HS-5 (cell line): ENCODE results near the gene WFIKKN1.

Experiments
- DNase-seq: peaks from one replicate; pipeline ENCODE4 v3.0.0-alpha.2; 2012; ENCODE audit warnings: low read depth

The WFIKKN1 gene

GRCh38 chr16:637081-638018 lies 6.6 kb downstream of the WFIKKN1 start:
- DNase-seq: no peak

DNA sequence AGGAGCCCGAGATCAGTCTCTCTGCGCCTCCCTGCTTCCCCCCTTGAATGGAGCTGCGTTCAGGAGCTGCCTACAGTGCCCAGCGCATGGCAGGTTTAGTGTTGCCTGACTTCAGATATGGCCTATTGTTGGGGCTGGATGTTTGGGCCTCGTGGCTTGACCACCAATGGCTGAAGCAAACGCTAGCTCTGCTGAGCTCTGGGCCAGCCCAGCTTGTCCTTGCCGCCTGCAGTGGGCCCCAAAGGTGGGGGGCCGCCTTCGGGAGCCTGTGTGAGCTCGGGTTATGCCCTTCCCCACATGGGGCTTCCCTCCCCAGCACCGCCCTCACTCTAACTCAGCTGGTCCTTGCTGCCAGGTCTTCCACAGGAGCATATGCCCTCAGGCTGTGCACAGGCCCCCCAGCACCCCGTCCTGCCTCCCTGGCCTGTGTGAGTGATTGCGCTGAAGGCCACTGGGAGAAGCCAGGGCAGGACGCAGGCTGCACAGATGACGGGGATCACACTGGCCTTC lies 7.3 kb downstream of the WFIKKN1 start:
- DNase-seq: no peak

GRCh38 chr16:638836-639235 lies 8.1 kb downstream of the WFIKKN1 start:
- no peak for DNase-seq

DNA sequence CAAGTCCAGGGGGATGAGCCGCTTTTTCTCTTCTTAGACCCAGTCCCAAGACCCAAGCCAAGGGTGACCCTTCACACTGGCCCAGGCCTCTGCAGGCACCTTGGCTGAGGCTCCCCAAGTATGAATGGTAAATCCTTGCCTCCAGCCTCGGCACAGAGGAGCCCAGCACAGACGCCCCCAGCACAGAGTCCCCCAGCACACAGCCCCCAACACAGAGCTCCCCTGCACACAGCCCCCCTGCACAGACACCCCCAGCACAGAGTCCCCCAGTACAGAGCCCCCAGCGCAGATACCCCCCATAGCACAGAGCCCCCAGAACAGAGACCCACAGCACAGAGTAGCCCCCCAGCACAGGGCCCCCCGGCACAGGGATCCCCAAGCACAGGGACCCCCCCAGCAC lies 9.8 kb downstream of the WFIKKN1 start:
- DNase-seq: no peak

GRCh38 chr16:641326-642188 lies 10.8 kb downstream of the WFIKKN1 start, which contains the start of gene MCRIP2:
Gene MCRIP2 (plus strand): TSS chr16:641828. CDS start chr16:641992, 164 bp downstream.
- no peak for DNase-seq

GRCh38 chr16:642189-643049 lies 11.6 kb downstream of the WFIKKN1 start:
- DNase-seq: no peak

- no peak for DNase-seq
Measured at GRCh38 chr16:643050-643368, 12.2 kb downstream of the WFIKKN1 start.

GRCh38 chr16:644556-644955 lies 13.8 kb downstream of the WFIKKN1 start:
- DNase-seq: no peak

DNA sequence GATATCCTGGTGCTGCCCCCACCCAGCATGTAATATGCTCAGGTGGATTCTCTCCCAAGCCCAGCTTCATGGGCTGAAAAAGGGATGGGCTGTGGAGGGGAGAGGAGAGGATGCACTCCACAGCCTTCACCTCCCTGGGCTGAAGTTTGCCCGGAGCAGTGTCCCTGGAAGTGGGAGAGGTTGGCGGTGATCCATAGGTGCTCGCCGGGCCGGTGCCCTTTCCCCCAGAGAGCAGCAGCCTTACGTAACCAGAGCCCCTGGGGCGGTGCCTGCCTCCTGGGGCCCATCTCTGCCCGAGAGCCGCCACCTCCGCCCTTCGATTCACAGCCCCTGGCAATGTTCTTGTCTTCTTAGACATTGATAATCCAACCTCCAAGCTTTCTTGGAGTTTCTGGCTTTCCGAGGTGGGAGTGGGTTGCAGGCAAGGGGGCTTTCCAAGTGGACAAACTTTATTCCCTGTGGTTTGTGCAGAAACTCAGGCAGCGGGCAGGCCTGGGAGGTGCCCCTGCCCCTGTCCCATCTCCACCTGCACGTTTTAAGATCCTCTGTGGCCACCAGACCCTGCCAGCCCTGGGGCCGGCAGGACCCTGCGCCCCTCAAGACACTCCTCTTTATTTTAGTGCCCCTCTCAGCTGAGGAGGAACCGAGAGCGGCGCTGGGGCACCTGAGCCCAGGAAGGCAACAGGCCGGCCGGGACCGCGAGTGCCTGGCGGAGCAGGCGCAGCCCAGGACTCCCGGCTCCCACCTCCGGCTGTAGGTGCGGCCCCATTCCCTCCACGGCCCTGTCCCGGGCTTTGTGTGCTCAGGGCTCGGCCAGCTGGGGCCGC lies 15.3 kb downstream of the WFIKKN1 start:
- DNase-seq: no peak

- no peak for DNase-seq
Measured at GRCh38 chr16:646679-647172, 15.9 kb downstream of the WFIKKN1 start.

DNA sequence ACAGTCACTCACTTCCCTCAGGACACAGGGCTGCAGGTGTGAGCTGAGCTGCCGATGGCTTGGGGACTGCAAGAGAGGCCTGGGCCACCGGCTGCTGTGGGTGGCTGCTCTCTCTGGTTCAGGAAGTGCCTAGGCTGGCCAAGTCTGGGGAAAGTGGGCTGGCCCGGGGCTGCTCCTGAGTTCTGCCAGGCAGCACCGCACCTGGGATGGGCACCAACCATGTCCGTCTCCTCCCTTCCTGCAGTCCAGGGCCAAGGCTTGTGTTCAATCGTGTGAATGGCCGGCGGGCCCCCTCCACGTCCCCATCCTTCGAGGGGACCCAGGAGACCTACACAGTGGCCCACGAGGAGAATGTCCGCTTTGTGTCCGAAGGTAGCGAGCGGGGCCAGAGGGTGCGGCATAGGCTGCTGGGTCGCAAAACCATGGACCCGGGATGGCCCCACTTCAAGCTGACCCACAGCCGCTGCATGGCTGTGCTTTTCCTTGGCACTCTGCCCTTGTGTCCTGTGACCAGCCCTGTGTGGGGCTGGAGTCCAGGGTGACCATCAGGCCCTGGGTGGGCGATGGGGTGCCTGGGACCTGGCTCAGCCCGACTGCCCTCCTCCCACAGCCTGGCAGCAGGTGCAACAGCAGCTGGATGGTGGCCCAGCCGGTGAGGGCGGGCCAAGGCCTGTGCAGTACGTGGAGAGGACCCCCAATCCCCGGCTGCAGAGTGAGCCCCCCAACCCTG lies 16.6 kb downstream of the WFIKKN1 start:
- DNase-seq: no peak

DNA sequence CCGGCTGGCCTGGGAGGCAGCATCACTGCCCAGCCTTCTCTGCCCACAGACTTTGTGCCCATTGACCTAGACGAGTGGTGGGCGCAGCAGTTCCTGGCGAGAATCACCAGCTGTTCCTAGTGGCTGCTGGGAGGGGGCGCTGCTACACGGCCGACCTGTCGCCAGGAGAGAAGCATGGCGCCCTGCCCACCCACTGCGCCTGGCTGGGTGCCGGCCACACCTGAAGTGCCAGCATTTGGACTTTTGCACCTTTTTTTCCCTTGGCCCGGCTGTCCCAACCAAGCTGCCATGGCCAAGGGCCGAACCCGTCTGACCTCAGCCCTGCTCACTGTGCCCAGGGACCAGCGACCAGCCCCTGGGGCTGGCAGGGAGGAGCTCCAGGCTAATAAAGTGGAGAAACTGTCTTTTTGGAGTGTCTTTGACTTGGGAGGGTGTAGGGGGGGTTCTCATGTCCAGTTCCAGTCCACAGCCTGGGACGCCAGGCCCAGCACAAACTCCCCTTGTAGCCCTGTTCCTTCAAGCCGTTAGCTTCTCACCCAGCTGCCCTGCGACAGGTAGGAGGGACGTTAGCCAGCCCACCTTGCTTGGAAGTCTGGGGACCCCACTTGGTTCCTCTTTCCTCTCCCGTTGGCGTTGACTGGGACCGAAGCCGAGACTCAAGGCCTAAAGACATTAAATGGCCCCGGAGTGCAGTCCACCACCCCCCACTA lies 17.4 kb downstream of the WFIKKN1 start:
- DNase-seq: no peak

GRCh38 chr16:648781-649589 lies 18.2 kb downstream of the WFIKKN1 start, which contains the start of gene WDR90:
Gene WDR90 (plus strand): TSS chr16:649365. CDS start chr16:649417, 52 bp downstream.
- peak; percentile 57 for DNase-seq

GRCh38 chr16:649631-650030 lies 18.8 kb downstream of the WFIKKN1 start:
- no peak for DNase-seq

GRCh38 chr16:651844-652243 lies 21.1 kb downstream of the WFIKKN1 start:
- DNase-seq: no peak

DNA sequence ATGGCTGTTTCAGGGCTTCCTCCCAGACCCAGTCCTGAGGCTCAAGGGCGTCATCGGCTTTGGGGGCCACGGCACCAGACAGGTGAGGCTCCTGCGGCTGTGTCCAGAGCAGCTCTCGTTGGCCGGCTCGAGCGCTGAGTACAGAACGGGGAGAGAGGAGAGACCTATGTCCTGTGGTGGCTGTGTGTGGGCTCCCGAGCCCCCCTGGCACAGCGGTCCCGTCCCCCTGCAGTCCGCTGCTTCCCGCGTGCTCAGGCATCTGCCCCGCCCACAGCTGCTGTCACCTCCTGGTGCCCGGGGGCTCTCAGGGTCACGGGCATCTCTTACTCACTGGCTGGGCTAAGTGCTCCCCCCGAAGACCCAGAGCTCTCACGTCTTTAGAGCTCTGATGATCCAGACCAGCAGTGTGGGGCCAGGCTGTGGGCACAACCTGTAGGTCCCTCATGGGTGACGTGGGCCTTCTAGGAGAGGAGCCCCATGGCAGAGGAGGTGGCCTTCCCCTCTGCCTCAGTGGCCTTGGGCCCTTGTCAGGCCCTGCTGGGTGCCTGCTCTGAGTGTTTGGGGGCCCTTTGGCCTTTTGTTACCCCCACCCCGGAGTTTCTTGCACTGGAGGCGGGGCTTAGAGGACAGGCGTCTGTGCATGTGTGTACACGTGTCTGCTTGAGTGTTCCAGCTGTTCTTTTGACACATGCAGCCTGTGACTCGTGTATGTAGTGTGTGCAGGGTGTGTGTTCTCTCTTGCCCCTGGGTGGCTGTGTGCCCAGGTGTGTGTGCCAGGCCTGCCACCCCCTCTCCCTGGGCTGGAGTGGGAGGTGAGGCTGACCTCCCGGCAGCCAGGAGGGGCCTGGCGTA lies 21.9 kb downstream of the WFIKKN1 start:
- DNase-seq: no peak

GRCh38 chr16:654034-654433 lies 23.2 kb downstream of the WFIKKN1 start:
- DNase-seq: no peak
